ENCODE measurements around the gene ELP5. TPM values are rescaled to one million over a fixed set of nuclear protein-coding genes. Genes with fewer than 3 reads are reported as not detected.

Gene ELP5
- total and polyA plus RNA-seq, 11 donors = 28.0 to 87.2 (median 50.4) TPM

DNA sequence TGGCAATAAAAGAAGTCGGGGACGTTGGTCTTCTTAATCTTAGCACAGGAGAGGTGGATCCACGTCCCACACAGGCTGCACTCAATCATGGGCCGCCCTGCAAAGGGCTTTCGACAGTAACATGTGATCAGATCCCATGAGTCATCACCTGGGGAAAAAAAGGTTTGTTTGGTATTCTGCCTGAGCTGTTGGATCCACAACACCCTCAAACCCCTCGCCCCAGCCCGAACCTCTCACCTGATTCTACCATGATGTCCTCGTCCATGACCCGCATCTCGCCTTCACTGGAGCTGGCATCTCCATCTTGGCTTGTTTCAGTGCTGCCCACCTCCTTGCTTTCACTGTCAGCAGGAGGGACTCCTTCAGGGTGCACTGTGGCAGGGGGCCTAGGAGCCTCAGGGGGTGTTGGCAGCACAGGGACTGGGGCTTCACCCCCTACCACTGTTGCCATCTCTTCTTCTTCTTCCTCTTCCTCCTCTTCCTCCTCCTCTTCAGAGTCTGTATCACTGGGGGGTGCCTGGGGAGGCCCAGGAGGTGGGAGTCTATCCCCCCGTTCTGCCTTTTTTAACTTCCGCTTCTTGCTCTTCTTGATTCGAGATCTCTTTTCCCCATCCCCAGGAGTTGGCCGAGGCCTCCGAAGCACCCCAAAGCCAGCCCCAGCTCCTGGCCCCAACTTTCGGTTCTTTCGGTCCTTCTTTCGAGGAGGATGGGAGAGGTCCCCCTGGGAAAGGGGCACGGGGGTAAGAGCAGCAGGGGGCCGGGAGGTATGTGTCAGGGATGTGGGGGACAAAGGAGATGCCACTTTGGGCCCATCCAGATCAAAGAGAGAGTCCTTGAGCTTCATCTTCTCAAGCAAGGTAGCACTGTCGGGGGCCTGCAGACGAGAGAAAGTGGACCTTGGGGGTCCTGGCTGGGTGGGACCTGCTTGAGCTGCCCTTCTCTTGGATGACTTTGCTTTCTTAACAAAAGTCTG, 16.0 kb upstream of the ELP5 start:
- intact Hi-C loops (cut with DNase I) = loop anchor here in 3 of 10 donors (2.0 to 10.0 kb wide), 4 partner anchors 15 to 609 kb away; partner anchors contain the start of genes CD68 (in 1 of the 3), POLR2A (in 1 of the 3) and SLC35G6 (in 1 of the 3)
- H3K4me1 ChIP-seq = peaks cover 10 to 67% (median 39%) of the 10 kb centered on the region in 12 donors
- H3K4me3 ChIP-seq = no peak overlapping the region
- WGBS, 4 donors = 84 to 87% (median 85%) methylated on average over 21 to 22 of the region's 22 CpGs
- H3K36me3 ChIP-seq = peaks cover 0 to 38% (median 26%) of the 10 kb centered on the region in 9 donors
- no peaks in the 10 kb centered on the region for H3K27me3 ChIP-seq
- TF ChIP-seq, protein P1, sequence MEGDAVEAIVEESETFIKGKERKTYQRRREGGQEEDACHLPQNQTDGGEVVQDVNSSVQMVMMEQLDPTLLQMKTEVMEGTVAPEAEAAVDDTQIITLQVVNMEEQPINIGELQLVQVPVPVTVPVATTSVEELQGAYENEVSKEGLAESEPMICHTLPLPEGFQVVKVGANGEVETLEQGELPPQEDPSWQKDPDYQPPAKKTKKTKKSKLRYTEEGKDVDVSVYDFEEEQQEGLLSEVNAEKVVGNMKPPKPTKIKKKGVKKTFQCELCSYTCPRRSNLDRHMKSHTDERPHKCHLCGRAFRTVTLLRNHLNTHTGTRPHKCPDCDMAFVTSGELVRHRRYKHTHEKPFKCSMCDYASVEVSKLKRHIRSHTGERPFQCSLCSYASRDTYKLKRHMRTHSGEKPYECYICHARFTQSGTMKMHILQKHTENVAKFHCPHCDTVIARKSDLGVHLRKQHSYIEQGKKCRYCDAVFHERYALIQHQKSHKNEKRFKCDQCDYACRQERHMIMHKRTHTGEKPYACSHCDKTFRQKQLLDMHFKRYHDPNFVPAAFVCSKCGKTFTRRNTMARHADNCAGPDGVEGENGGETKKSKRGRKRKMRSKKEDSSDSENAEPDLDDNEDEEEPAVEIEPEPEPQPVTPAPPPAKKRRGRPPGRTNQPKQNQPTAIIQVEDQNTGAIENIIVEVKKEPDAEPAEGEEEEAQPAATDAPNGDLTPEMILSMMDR (IDR thresholded peaks at IDR 0.05) = no peak
- no peak for TF ChIP-seq POLR2A (IDR thresholded peaks at IDR 0.05)
- no peaks in the 10 kb centered on the region for H3K9me3 ChIP-seq
- H3K27ac ChIP-seq = peak overlapping the region in 1 of 12 donors; percentile 91
- peak in 4 of 5 donors; percentile 11 to 54 (median 22) for DNase-seq
- ATAC-seq = no peak

DNA sequence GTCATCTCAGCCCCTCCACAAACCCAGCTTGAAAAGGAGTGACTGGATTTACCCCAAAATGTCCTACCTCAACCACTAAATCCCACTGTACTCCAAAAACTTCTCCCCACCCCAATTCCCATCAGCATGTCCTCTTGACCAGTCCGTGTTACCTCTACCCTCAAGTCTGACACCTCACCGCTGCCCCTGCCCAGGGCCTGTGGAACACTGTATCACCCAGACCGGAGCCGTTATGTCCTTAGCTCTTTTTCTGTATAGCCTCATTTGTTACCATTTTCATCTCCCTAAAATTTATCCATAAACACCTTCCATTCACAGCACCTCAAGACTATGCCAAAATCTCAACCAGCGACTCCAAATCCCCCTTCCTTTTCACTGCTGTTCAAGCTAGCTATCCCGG, 15.2 kb upstream of the ELP5 start:
- peaks cover 10 to 69% (median 44%) of the 10 kb centered on the region in 12 donors for H3K4me1 ChIP-seq
- DNase-seq = peak in 1 of 5 donors; percentile 24
- no peaks in the 10 kb centered on the region for H3K27me3 ChIP-seq
- TF ChIP-seq, protein P1 (IDR thresholded peaks at IDR 0.05) = no peak
- TF ChIP-seq POLR2A (IDR thresholded peaks at IDR 0.05) = no peak
- intact Hi-C loops (cut with DNase I) = loop anchor here in 3 of 10 donors (2.0 to 10.0 kb wide), 4 partner anchors 16 to 608 kb away; partner anchors contain the start of genes CD68 (in 1 of the 3), POLR2A (in 1 of the 3) and SLC35G6 (in 1 of the 3)
- 87 to 89% (median 88%) methylated on average over 6 of the region's 6 CpGs for WGBS, 4 donors
- peak overlapping the region in 5 of 12 donors; percentile 91 to 98 (median 95) for H3K27ac ChIP-seq
- no peaks in the 10 kb centered on the region for H3K9me3 ChIP-seq
- no peak for ATAC-seq
- H3K36me3 ChIP-seq = peaks cover 0 to 38% (median 29%) of the 10 kb centered on the region in 9 donors
- peak overlapping the region in 2 of 12 donors; percentile 96 to 98 for H3K4me3 ChIP-seq

GRCh38 chr17:7237266-7237760, 14.7 kb upstream of the ELP5 start:
- H3K36me3 ChIP-seq = peaks cover 0 to 38% (median 29%) of the 10 kb centered on the region in 9 donors
- no peak for ATAC-seq

More at GRCh38 chr17:7237266-7237760, 14.7 kb upstream of the ELP5 start:
- no peak for DNase-seq
- WGBS, 4 donors = 27 to 29% (median 29%) methylated on average over 6 of the region's 6 CpGs
- Histone ChIP-seq H3K27ac (peak overlapping the region; percentile 57 to 98 (median 94)), H3K4me3 (peak overlapping the region; percentile 66 to 98 (median 90)), H3K27me3 (no peaks in the 10 kb centered on the region), H3K4me1 (peaks cover 10 to 64% (median 42%) of the 10 kb centered on the region in 12 donors), H3K9me3 (no peaks in the 10 kb centered on the region)
- no peak for TF ChIP-seq POLR2A (IDR thresholded peaks at IDR 0.05)
- TF ChIP-seq, protein P1 (IDR thresholded peaks at IDR 0.05) = no peak
- intact Hi-C loops (cut with DNase I) = loop anchor here in 3 of 10 donors (2.0 to 10.0 kb wide), 4 partner anchors 17 to 607 kb away; partner anchors contain the start of genes CD68 (in 1 of the 3), POLR2A (in 1 of the 3) and SLC35G6 (in 1 of the 3)
